ENCODE data around the gene ELANE.

The ELANE gene

GRCh38 chr19:904545-904944 is 52.4 kb downstream of the ELANE start:
- no peak for TF ChIP-seq CTCF (IDR thresholded peaks at IDR 0.05; ENCODE audit: control insufficient read depth, extremely low read depth, insufficient read depth)
- H3K4me3 ChIP-seq (ENCODE audit: low read depth, low read length) = no peak overlapping the region

More at GRCh38 chr19:904545-904944, 52.4 kb downstream of the ELANE start:
- no peak for DNase-seq (ENCODE audit: low read depth)
